Endometrial microvascular endothelial cells (primary cell): ENCODE results near the gene STAM2. TPM values are rescaled to one million over a fixed set of nuclear protein-coding genes. Genes with fewer than 3 reads are reported as not detected.

ENCODE experiments used
- in situ Hi-C: cut with HindIII; loops from 2 replicates; pipeline ENCODE4 v1.10.0; 2017; ENCODE audit warnings: low sequenced_read_pairs, low pct_unique_long_range_greater_than_20kb; ENCODE audit errors: inconsistent ontology term
- total RNA-seq: library from RNA; depleted of rRNA; stranded (reverse); fragments of >200 nt; gene quantifications from one replicate; pipeline ENCODE4 v1.2.3, GENCODE V29; 2015; ENCODE audit errors: inconsistent ontology term

The STAM2 gene
- total RNA-seq, 1 donor from 2014 or later, result 17.2 TPM

GRCh38 chr2:152088006-152088405, 87.6 kb downstream of the STAM2 start:
- in situ Hi-C loops, result no loop called here

GRCh38 chr2:152086231-152086630, 89.3 kb downstream of the STAM2 start:
- in situ Hi-C loops, result no loop called here

- in situ Hi-C loops, result no loop called here
Observed at GRCh38 chr2:152084076-152084475, 91.5 kb downstream of the STAM2 start.

DNA sequence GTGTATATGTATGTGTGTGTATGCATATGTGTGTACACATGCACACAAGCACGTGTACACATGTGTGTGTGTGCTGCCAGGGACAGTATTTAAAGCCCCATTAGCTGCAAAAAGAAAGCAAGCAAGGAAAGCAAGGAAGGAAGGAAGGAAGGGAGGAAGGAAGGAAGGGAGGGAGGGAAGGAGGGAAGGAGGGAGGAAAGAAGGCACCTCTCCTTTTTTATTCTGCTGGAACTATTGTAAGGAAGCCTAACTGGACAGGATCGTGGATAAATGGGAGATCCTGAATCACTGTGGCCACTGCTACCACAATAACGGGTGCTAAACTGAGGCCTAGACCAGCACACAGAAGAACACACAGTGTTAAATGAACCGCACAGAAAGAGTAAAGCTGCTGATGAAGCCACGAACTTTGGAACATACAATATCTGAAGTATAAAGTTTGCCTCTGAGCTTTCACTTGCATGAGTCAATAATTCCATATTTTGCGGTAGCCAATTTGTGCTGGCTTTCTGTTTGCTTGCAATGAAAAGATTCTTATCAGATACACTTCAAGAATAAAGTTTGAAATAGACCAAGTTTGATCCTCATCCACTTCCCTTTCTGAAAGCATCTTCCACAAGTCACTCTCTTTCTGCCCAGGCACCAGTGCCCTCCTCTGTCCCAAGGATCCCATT, 92.2 kb downstream of the STAM2 start:
- in situ Hi-C loops, result no loop called here

- in situ Hi-C loops, result no loop called here
Observed at GRCh38 chr2:152078662-152079061, 96.9 kb downstream of the STAM2 start.

DNA sequence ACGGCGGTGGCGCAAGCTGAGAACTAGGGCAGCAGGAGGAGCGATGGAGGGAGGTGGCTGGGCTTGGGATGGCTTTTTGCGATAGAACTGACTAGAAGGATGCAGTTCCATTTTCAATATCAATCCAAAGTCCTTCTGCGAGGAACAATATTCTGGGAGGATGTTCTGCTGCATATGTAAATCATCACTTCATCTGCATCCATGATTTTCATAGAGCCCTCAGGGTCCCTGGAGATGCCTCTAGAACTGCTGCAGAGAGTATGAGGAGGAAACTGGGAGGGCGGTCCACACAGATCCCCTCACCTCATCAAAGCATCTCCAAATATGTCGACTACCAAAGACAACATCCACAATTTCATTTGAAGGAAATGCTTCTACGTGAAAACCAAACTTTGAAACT, 97.5 kb downstream of the STAM2 start:
- in situ Hi-C loops, result no loop called here

GRCh38 chr2:152075461-152076050, 100.0 kb downstream of the STAM2 start:
- in situ Hi-C loops, result no loop called here

GRCh38 chr2:152072011-152072410, 103.6 kb downstream of the STAM2 start:
- in situ Hi-C loops, result no loop called here

DNA sequence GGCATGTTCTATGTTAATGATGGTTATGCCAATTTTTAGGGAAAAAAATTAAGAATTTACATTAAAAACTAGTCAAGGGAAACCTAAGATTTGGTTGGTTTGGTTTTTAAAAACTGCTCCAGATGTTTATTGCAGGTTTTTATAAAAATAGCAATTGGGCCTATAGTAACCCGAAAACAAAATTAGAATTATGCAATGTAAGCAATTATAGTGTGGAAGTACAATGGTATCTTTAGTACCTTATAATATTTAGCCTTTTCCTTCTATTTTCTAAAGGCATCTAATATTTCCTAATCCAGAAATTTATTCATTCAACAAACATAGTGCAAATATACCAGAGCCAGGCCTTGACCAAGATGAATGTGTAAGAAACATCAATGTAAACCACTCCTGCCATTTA, 104.0 kb downstream of the STAM2 start:
- in situ Hi-C loops, result no loop called here

GRCh38 chr2:152071092-152071491, 104.5 kb downstream of the STAM2 start:
- in situ Hi-C loops, result no loop called here

DNA sequence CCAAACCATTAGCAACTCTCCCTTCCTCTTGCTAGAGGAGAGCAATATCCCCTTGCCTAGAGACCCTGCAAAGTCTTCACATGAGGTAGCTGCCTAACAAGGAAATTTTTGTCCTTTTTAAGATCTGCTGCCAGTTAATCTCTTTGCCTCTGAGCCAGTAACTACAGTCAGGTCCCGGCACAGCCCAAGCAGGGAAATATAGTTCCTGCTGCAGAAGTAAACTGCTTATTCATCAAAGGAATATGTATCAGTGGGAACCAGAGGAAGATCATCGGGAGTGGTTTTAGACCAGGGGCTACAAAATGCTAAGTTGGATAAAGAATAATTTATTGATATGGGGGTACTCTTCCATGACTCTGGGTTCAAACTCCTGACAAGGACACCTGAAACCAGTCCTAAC, 107.3 kb downstream of the STAM2 start:
- in situ Hi-C loops, result no loop called here

DNA sequence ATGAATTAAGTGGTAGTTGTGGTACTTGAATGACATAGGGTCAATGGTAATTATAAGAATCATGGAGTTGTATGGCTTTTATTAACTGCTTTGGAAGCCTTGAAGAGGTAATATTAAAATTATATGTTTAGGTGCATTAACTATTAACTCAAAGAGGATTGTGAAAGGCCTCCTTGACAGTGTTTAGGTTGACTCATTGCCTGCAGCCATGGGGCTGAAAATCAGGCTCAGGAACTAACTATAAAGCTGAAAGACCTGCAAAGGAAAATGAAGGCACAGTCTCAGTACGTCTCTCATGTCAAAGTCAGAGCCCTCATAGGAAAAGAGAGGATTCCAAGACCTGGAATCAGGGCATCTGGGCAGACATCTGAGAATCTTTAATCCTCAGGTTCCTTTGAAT, 107.7 kb downstream of the STAM2 start:
- in situ Hi-C loops, result no loop called here

Other genes starting within 250 kb of the STAM2 start
- gene CACNB4, start 76.7 kb downstream of the STAM2 start, total RNA-seq, result not detected
- 45.9 TPM for gene FMNL2, start 159.4 kb upstream of the STAM2 start, total RNA-seq